Measurements from ENCODE around the gene CERK.

Gene CERK

GRCh38 chr22:46780453-46780852 lies 42.4 kb upstream of the CERK start:
- Histone ChIP-seq H3K36me3 (ENCODE audit: insufficient read depth) (no peaks in the 10 kb centered on the region), H2AFZ (ENCODE audit: low read depth) (no peak overlapping the region), H3K27me3 (ENCODE audit: insufficient read depth, low read depth) (no peaks in the 10 kb centered on the region), H3K4me2 (no peak overlapping the region), H3K9ac (no peak overlapping the region), H3K4me1 (ENCODE audit: low read depth, poor library complexity, severe bottlenecking) (no peaks in the 10 kb centered on the region), H3K27ac (no peak overlapping the region), H3K4me3 (IDR thresholded peaks at IDR 0.05; ENCODE audit: insufficient read depth, low read depth, low read length) (no peak overlapping the region), H3K79me2 (ENCODE audit: insufficient read depth, low read depth) (no peaks in the 10 kb centered on the region), H4K20me1 (ENCODE audit: insufficient read depth) (no peaks in the 10 kb centered on the region)
- TF ChIP-seq CTCF (conservative IDR thresholded peaks at IDR 0.05; ENCODE audit: low read depth, low read length) = no peak

- no peak for TF ChIP-seq CTCF (conservative IDR thresholded peaks at IDR 0.05; ENCODE audit: low read depth, low read length)
- Histone ChIP-seq H3K79me2 (ENCODE audit: insufficient read depth, low read depth) (no peaks in the 10 kb centered on the region), H3K36me3 (ENCODE audit: insufficient read depth) (no peaks in the 10 kb centered on the region), H3K4me2 (no peak overlapping the region), H3K9ac (no peak overlapping the region), H2AFZ (ENCODE audit: low read depth) (no peak overlapping the region), H3K4me3 (IDR thresholded peaks at IDR 0.05; ENCODE audit: insufficient read depth, low read depth, low read length) (no peak overlapping the region), H3K27ac (no peak overlapping the region), H4K20me1 (ENCODE audit: insufficient read depth) (no peaks in the 10 kb centered on the region), H3K27me3 (ENCODE audit: insufficient read depth, low read depth) (no peaks in the 10 kb centered on the region), H3K4me1 (ENCODE audit: low read depth, poor library complexity, severe bottlenecking) (no peaks in the 10 kb centered on the region)
Measured at GRCh38 chr22:46779651-46780050, 41.6 kb upstream of the CERK start.

- H3K79me2 ChIP-seq (ENCODE audit: insufficient read depth, low read depth) = no peaks in the 10 kb centered on the region
- no peaks in the 10 kb centered on the region for H3K27me3 ChIP-seq (ENCODE audit: insufficient read depth, low read depth)
- H3K4me1 ChIP-seq (ENCODE audit: low read depth, poor library complexity, severe bottlenecking) = no peaks in the 10 kb centered on the region
- no peaks in the 10 kb centered on the region for H3K36me3 ChIP-seq (ENCODE audit: insufficient read depth)
- TF ChIP-seq CTCF (conservative IDR thresholded peaks at IDR 0.05; ENCODE audit: low read depth, low read length) = no peak
- H3K27ac ChIP-seq = no peak overlapping the region
- H4K20me1 ChIP-seq (ENCODE audit: insufficient read depth) = no peaks in the 10 kb centered on the region
- H3K4me2 ChIP-seq = no peak overlapping the region
- no peak overlapping the region for H2AFZ ChIP-seq (ENCODE audit: low read depth)
- no peak overlapping the region for H3K4me3 ChIP-seq (IDR thresholded peaks at IDR 0.05; ENCODE audit: insufficient read depth, low read depth, low read length)
- H3K9ac ChIP-seq = no peak overlapping the region
Measured at GRCh38 chr22:46779023-46779422, 41.0 kb upstream of the CERK start.

- Histone ChIP-seq H3K4me2 (no peak overlapping the region), H3K27ac (no peak overlapping the region), H4K20me1 (ENCODE audit: insufficient read depth) (no peaks in the 10 kb centered on the region), H3K79me2 (ENCODE audit: insufficient read depth, low read depth) (no peaks in the 10 kb centered on the region), H3K4me3 (IDR thresholded peaks at IDR 0.05; ENCODE audit: insufficient read depth, low read depth, low read length) (no peak overlapping the region), H2AFZ (ENCODE audit: low read depth) (no peak overlapping the region), H3K27me3 (ENCODE audit: insufficient read depth, low read depth) (no peaks in the 10 kb centered on the region), H3K4me1 (ENCODE audit: low read depth, poor library complexity, severe bottlenecking) (no peaks in the 10 kb centered on the region), H3K36me3 (ENCODE audit: insufficient read depth) (no peaks in the 10 kb centered on the region), H3K9ac (no peak overlapping the region)
- TF ChIP-seq CTCF (conservative IDR thresholded peaks at IDR 0.05; ENCODE audit: low read depth, low read length) = no peak
Measured at GRCh38 chr22:46777609-46777970, 39.5 kb upstream of the CERK start.
